ENCODE measurements around the gene SUB1.

GRCh38 chr5:32597041-32597629 lies 11.8 kb downstream of the SUB1 start:
- TF ChIP-seq RFX5 (IDR thresholded peaks at IDR 0.05; ENCODE audit: low read length) (no peak), TEAD4 (IDR thresholded peaks at IDR 0.05; ENCODE audit: borderline replicate concordance, insufficient read depth) (no peak)
